HepG2 (cell line): ENCODE measurements around the gene AKIRIN1. TPM values are rescaled to one million over a fixed set of nuclear protein-coding genes. Genes with fewer than 3 reads are reported as not detected.

Source experiments
- ATF7-NPFF ChIP-seq: sonication (generic); formaldehyde crosslinking; IDR thresholded peaks from 2 replicates; pipeline ENCODE4 v1.8.1; 2023; ENCODE audit warnings: mild to moderate bottlenecking, low read depth, missing genetic modification reagents, moderate library complexity
- CEBPG ChIP-seq: IDR thresholded peaks from 2 replicates; pipeline ENCODE4 v1.6.1; 2016
- KDM1A ChIP-seq: IDR thresholded peaks from 2 replicates; pipeline ENCODE4 v1.6.1; 2016; ENCODE audit warnings: missing compliant biosample characterization
- MAFG ChIP-seq: sonication (generic); formaldehyde crosslinking; IDR thresholded peaks from 2 replicates; pipeline ENCODE4 v1.5.1; 2020; ENCODE audit warnings: mild to moderate bottlenecking, missing genetic modification reagents
- NR2F1 ChIP-seq, 2 experiments: fragments of 450-650 bp in 1 of 2; formaldehyde crosslinking in 1 of 2; IDR thresholded peaks; 2 replicates each; pipeline versions ENCODE4 v1.5.0 to v1.6.1; 2016 to 2020; ENCODE audit warnings: mild to moderate bottlenecking in 1 of 2, missing compliant biosample characterization in 1 of 2, missing genetic modification reagents in 1 of 2, moderate library complexity in 1 of 2
- SNAPC4 ChIP-seq: sonication (generic); formaldehyde crosslinking; IDR thresholded peaks from 2 replicates; pipeline ENCODE4 v1.4.0; 2020; ENCODE audit warnings: mild to moderate bottlenecking, missing genetic modification reagents
- SSRP1 ChIP-seq: IDR thresholded peaks from 2 replicates; pipeline ENCODE4 v1.6.1; 2016; ENCODE audit warnings: control low read depth
- TCF12 ChIP-seq, 2 experiments: fragments of 450-650 bp in 1 of 2; sonication (generic) in 1 of 2; formaldehyde crosslinking in 1 of 2; IDR thresholded peaks; 2 replicates each; pipeline versions ENCODE4 v1.6.1 to v1.8.0; 2017 to 2022; ENCODE audit warnings: antibody characterized with exemption in 1 of 2, mild to moderate bottlenecking in 1 of 2, missing genetic modification reagents in 1 of 2, moderate library complexity in 1 of 2
- TEF ChIP-seq: sonication (generic); formaldehyde crosslinking; IDR thresholded peaks from 2 replicates; pipeline ENCODE4 v1.5.0; 2020; ENCODE audit warnings: missing genetic modification reagents
- TRIM24 ChIP-seq: sonication (generic); formaldehyde crosslinking; IDR thresholded peaks from 2 replicates; pipeline ENCODE4 v1.8.0; 2022; ENCODE audit warnings: mild to moderate bottlenecking, missing genetic modification reagents
- ZBTB38 ChIP-seq: sonication (generic); formaldehyde crosslinking; IDR thresholded peaks from 2 replicates; pipeline ENCODE4 v1.5.1; 2020; ENCODE audit warnings: mild to moderate bottlenecking, missing genetic modification reagents
- ZNF232 ChIP-seq: sonication (generic); formaldehyde crosslinking; IDR thresholded peaks from 2 replicates; pipeline ENCODE4 v1.4.0; 2020; ENCODE audit warnings: missing genetic modification reagents, borderline replicate concordance
- ZNF3 ChIP-seq: IDR thresholded peaks from 2 replicates; pipeline ENCODE4 v1.7.0; 2017; ENCODE audit warnings: inconsistent platforms
- ZNF326 ChIP-seq: sonication (generic); formaldehyde crosslinking; IDR thresholded peaks from 2 replicates; pipeline ENCODE4 v1.4.0; 2020; ENCODE audit warnings: missing genetic modification reagents, borderline replicate concordance
- ZNF503 ChIP-seq: sonication (generic); formaldehyde crosslinking; IDR thresholded peaks from 2 replicates; pipeline ENCODE4 v1.4.0; 2020; ENCODE audit warnings: missing genetic modification reagents
- ZNF563 ChIP-seq: sonication (generic); formaldehyde crosslinking; IDR thresholded peaks from 2 replicates; pipeline ENCODE4 v1.8.0; 2022; ENCODE audit warnings: mild to moderate bottlenecking, moderate library complexity, missing genetic modification reagents
- ZNF569 ChIP-seq: sonication (generic); formaldehyde crosslinking; IDR thresholded peaks from 2 replicates; pipeline ENCODE4 v1.5.0; 2020; ENCODE audit warnings: mild to moderate bottlenecking, missing genetic modification reagents, moderate library complexity, borderline replicate concordance
- ZNF574 ChIP-seq: sonication (generic); formaldehyde crosslinking; IDR thresholded peaks from 2 replicates; pipeline ENCODE4 v1.4.0; 2020; ENCODE audit warnings: missing genetic modification reagents
- ZNF589 ChIP-seq: sonication (generic); formaldehyde crosslinking; conservative IDR thresholded peaks from 2 replicates; pipeline ENCODE4 v1.8.0; 2022; ENCODE audit warnings: mild to moderate bottlenecking, moderate library complexity, missing genetic modification reagents
- ZNF816 ChIP-seq: sonication (generic); formaldehyde crosslinking; IDR thresholded peaks from 2 replicates; pipeline ENCODE4 v1.8.0; 2022; ENCODE audit warnings: missing genetic modification reagents, mild to moderate bottlenecking, borderline replicate concordance
- polyA plus RNA-seq, 8 experiments: library from polyadenylated mRNA; depleted of rRNA in 3 of 8; stranded (reverse) in 7 of 8; unstranded in 1 of 8; fragments of >200 nt; fragmentation: Illumina TruSeq in 4 of 8; extraction: Trizol in 4 of 8; gene quantifications; 2 replicates each; pipeline versions ENCODE4 v1.2.1 to v1.2.3, GENCODE V29; 2011 to 2016; ENCODE audit warnings: low read depth in 4 of 8, missing spikeins in 1 of 8, mixed read lengths in 1 of 8; ENCODE audit not compliant: insufficient read depth in 1 of 8
- total RNA-seq, 5 experiments: library from RNA; depleted of rRNA; stranded (reverse); fragments of >200 nt; fragmentation: Illumina TruSeq; extraction: Trizol; gene quantifications; 2 replicates each; pipeline ENCODE4 v1.2.3, GENCODE V29; 2016; ENCODE audit warnings: low read depth in 1 of 5

The AKIRIN1 gene
- total and polyA plus RNA-seq, 2 of the 13 experiments (the other 11 are each of a cell fraction or from before 2014, with no cell fraction given), result 123 to 157 TPM

GRCh38 chr1:38964140-38964548, 26.9 kb upstream of the AKIRIN1 start (continued):
- TF ChIP-seq NR2F1 (CRISPR knock-in tag; IDR thresholded peaks at IDR 0.05), result no peak
- no peak for TF ChIP-seq ZNF503 (CRISPR knock-in tag)
- no peak for TF ChIP-seq ZNF569 (CRISPR knock-in tag)
- TF ChIP-seq TRIM24 (CRISPR knock-in tag), result no peak
- TF ChIP-seq ZNF574, result no peak
- TF ChIP-seq KDM1A (CRISPR knock-in tag), result peak; percentile 57; the same call in 1 of the 2 replicates
- TF ChIP-seq SNAPC4 (CRISPR knock-in tag), result no peak
- TF ChIP-seq ZNF3 (CRISPR knock-in tag), result no peak
- no peak for TF ChIP-seq ATF7-NPFF (CRISPR knock-in tag)
- no peak for TF ChIP-seq MAFG (CRISPR knock-in tag)
- no peak for TF ChIP-seq TEF
- no peak for TF ChIP-seq ZNF816 (CRISPR knock-in tag)
- no peak for TF ChIP-seq ZNF589
- TF ChIP-seq SSRP1 (CRISPR knock-in tag), result no peak
- TF ChIP-seq CEBPG (CRISPR knock-in tag), result 0 out of 2 replicates have a peak, but pooled peaks have one; percentile 8
- TF ChIP-seq TCF12 (IDR thresholded peaks at IDR 0.05), result no peak
- TF ChIP-seq TCF12 (CRISPR knock-in tag; IDR thresholded peaks at IDR 0.05), result no peak
- TF ChIP-seq ZNF563 (CRISPR knock-in tag), result no peak
- TF ChIP-seq ZBTB38 (CRISPR knock-in tag), result peak; percentile 55; the same call in 1 of the 2 replicates
- TF ChIP-seq ZNF232 (CRISPR knock-in tag), result no peak
- TF ChIP-seq ZNF326 (CRISPR knock-in tag), result no peak
